Common myeloid progenitor, CD34-positive (primary cell): ENCODE data around the gene BLVRA.

Source experiments
- CTCF ChIA-PET: fragments of 350-600 bp; sonication (Branson Sonifier 250); formaldehyde crosslinking; loops from one replicate; lab custom pipeline; 2021; ENCODE audit warnings: antibody characterized with exemption; lab: Charles Lee
- POLR2A ChIA-PET: fragments of 350-600 bp; sonication (Branson Sonifier 250); formaldehyde crosslinking; loops from one replicate; lab custom pipeline; 2021; ENCODE audit warnings: antibody characterized with exemption; lab: Charles Lee
- DNase-seq, 3 donors: peaks; one replicate each; pipeline versions ENCODE4 v3.0.0 to v3.0.0-alpha.2; 2013
- H3K27ac ChIP-seq, 2 experiments: 1 replicate in 1 of 2; 2 replicates in 1 of 2; pipeline ENCODE4 v1.7.0; 2013; ENCODE audit warnings: inconsistent platforms in 2 of 2, low read length in 2 of 2, mild to moderate bottlenecking in 2 of 2, low read depth in 1 of 2, moderate library complexity in 1 of 2; ENCODE audit not compliant: severe bottlenecking in 2 of 2, insufficient read depth in 1 of 2, poor library complexity in 1 of 2
- H3K27me3 ChIP-seq, 5 experiments: replicated peaks in 2 of 5; 1 replicate in 3 of 5; 2 replicates in 2 of 5; pipeline versions ENCODE4 v1.6.1 to v1.7.0; 2013; ENCODE audit warnings: low read length in 4 of 5, mild to moderate bottlenecking in 2 of 5, moderate library complexity in 2 of 5, inconsistent platforms in 1 of 5; ENCODE audit not compliant: insufficient read depth in 5 of 5, control insufficient read depth in 4 of 5
- H3K36me3 ChIP-seq, 4 experiments: 1 replicate in 2 of 4; 2 replicates in 2 of 4; pipeline versions ENCODE4 v1.6.1 to v1.7.0; 2013; ENCODE audit warnings: low read length in 3 of 4, control low read depth in 1 of 4, mild to moderate bottlenecking in 1 of 4; ENCODE audit not compliant: control insufficient read depth in 4 of 4, insufficient read depth in 4 of 4
- H3K4me1 ChIP-seq, 4 experiments: 1 replicate in 3 of 4; 2 replicates in 1 of 4; pipeline versions ENCODE4 v1.6.1 to v1.7.1; 2013; ENCODE audit warnings: low read length in 3 of 4, mild to moderate bottlenecking in 3 of 4, control low read depth in 1 of 4, inconsistent platforms in 1 of 4, moderate library complexity in 1 of 4; ENCODE audit not compliant: control insufficient read depth in 4 of 4, insufficient read depth in 4 of 4; ENCODE audit errors: control extremely low read depth in 1 of 4
- H3K4me3 ChIP-seq, 7 experiments: 1 replicate in 4 of 7; 2 replicates in 3 of 7; pipeline versions ENCODE4 v1.5.1 to v1.7.0; 2013; ENCODE audit warnings: mild to moderate bottlenecking in 7 of 7, low read length in 6 of 7, moderate library complexity in 6 of 7, inconsistent platforms in 2 of 7, low read depth in 2 of 7, control low read depth in 1 of 7; ENCODE audit not compliant: insufficient read depth in 4 of 7, control insufficient read depth in 1 of 7; ENCODE audit errors: extremely low read depth in 1 of 7
- H3K9me3 ChIP-seq, 5 experiments: 1 replicate in 4 of 5; 2 replicates in 1 of 5; pipeline versions ENCODE4 v1.6.1 to v1.7.1; 2013; ENCODE audit warnings: low read length in 4 of 5, mild to moderate bottlenecking in 2 of 5, inconsistent platforms in 1 of 5, low read depth in 1 of 5, moderate library complexity in 1 of 5; ENCODE audit not compliant: control insufficient read depth in 4 of 5, insufficient read depth in 2 of 5; ENCODE audit errors: control extremely low read depth in 1 of 5
- WGBS: methylation state at CpG from one replicate; pipeline ENCODE4 v1.1.5; 2013; ENCODE audit not compliant: insufficient coverage; 5-methylcytosine and 5-hydroxymethylcytosine counted together

BLVRA gene

GRCh38 chr7:43761938-43762692, 3.6 kb downstream of the BLVRA start:
- no peak overlapping the region for H3K4me3 ChIP-seq
- POLR2A ChIA-PET, result interaction anchor here (0.5 to 0.6 kb wide), 2 partner anchors 16 to 829 kb away, joined by 3 read pairs; no protein-coding TSS in a partner anchor
- no peaks in the 10 kb centered on the region for H3K27me3 ChIP-seq
- H3K36me3 ChIP-seq, result no peaks in the 10 kb centered on the region
- CTCF ChIA-PET, result interaction anchor here (0.7 to 1.0 kb wide), 2 partner anchors 12 to 108 kb away, joined by 3 read pairs; no protein-coding TSS in a partner anchor
- H3K4me1 ChIP-seq, result peaks cover 8 to 60% (median 34%) of the 10 kb centered on the region in 4 experiments
- peak in 1 of 3 donors; percentile 17 for DNase-seq
- H3K9me3 ChIP-seq, result no peaks in the 10 kb centered on the region
- 25% methylated on average over 3 of the region's 5 CpGs for WGBS
- H3K27ac ChIP-seq, result no peak overlapping the region

GRCh38 chr7:43763183-43763582, 4.7 kb downstream of the BLVRA start:
- Histone ChIP-seq H3K4me3 (no peak overlapping the region), H3K4me1 (peaks cover 10 to 60% (median 30%) of the 10 kb centered on the region in 4 experiments), H3K36me3 (no peaks in the 10 kb centered on the region), H3K27ac (no peak overlapping the region), H3K9me3 (no peaks in the 10 kb centered on the region), H3K27me3 (no peaks in the 10 kb centered on the region)
- DNase-seq, result no peak
- 90% methylated on average over 2 of the region's 3 CpGs for WGBS
- CTCF ChIA-PET, result interaction anchor here (0.7 to 2.3 kb wide), 3 partner anchors 13 to 181 kb away, joined by 3 to 5 read pairs (median 3); partner anchors contain the start of gene STK17A
- POLR2A ChIA-PET, result no interaction called here

DNA sequence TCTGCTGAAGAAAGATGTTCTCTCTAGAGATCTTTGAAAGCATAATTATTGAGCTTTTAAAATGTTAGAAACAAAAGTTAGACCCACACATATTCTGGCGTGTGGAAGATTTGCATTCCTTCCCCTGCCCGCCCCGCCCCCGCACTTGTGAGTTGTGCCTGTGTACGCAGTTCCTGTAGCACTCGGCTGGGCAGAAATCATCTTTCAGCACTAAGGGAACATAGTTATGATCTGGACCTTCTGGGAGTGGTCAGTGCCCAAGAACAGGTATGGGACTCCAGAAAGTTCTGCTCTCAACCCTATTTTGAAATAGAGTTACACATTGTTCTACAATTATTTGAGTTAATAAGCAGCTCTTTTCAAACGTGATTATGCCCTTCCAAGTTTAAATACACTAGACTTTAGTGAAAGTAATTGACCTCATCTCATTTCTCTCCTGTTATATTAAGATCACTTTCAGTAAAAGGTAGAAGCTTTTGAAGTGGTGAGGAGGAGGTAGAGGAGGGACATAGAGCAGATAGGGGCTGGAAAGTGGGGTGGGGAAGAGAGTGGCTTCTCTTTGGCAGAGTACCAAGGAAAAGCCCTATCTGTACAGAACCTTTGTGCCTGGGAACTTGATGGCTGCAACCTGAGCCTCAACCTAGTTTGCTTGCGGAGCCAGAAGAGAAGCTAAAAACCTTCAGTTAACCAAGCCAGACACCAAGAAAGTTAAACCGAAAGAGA, 5.7 kb downstream of the BLVRA start:
- Histone ChIP-seq H3K4me1 (peaks cover 12 to 68% (median 34%) of the 10 kb centered on the region in 4 experiments), H3K27ac (peak overlapping the region; percentile 50 to 79), H3K36me3 (no peaks in the 10 kb centered on the region), H3K4me3 (peak overlapping the region in 5 of 7 experiments; percentile 32 to 73 (median 43)), H3K27me3 (no peaks in the 10 kb centered on the region), H3K9me3 (no peaks in the 10 kb centered on the region)
- DNase-seq, result peak in 2 of 3 donors; percentile 54 to 67
- ChIA-PET CTCF (interaction anchor here (1.3 to 2.3 kb wide), 2 partner anchors 27 to 182 kb away, joined by 3 to 5 read pairs; partner anchors contain the start of gene STK17A), POLR2A (no interaction called here)
- WGBS, result 11% methylated on average over 6 of the region's 9 CpGs

- ChIA-PET CTCF (interaction anchor here (2.3 kb wide), 1 partner anchor 182 kb away, joined by 5 read pairs; the partner anchor contains the start of gene STK17A), POLR2A (no interaction called here)
- H3K4me1 ChIP-seq, result peaks cover 12 to 70% (median 40%) of the 10 kb centered on the region in 4 experiments
- DNase-seq, result peak in 2 of 3 donors; percentile 73 to 82
- H3K27me3 ChIP-seq, result no peaks in the 10 kb centered on the region
- H3K27ac ChIP-seq, result peak overlapping the region; percentile 50 to 79
- peak overlapping the region in 3 of 7 experiments; percentile 43 to 73 (median 65) for H3K4me3 ChIP-seq
- no peaks in the 10 kb centered on the region for H3K36me3 ChIP-seq
- 76% methylated on average over 9 of the region's 10 CpGs for WGBS
- H3K9me3 ChIP-seq, result no peaks in the 10 kb centered on the region
Measured at GRCh38 chr7:43764807-43765491, 6.5 kb downstream of the BLVRA start.

DNA sequence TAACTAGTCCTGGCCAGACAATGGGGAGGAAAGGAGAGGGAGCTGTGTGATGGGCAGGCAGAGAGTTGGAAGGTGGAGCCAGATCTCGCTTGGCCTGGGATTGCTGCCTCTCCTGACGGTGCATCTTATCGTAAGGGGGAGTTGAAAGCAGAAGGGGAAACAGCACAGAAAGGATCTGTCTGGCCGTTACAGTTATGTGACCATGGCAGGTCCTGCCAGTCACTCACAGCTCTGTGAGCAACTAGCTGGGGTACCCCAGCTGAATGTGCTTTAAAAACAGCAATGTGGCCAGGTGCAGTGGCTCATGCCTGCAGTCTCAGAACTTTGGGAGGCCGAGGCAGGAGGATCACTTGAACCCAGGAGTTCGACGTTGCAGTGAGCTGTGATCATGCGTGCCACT, 8.1 kb downstream of the BLVRA start:
- peak overlapping the region in 1 of 7 experiments; percentile 40 for H3K4me3 ChIP-seq
- peak in 2 of 3 donors; percentile 59 to 71 for DNase-seq
- H3K4me1 ChIP-seq, result peaks cover 12 to 84% (median 43%) of the 10 kb centered on the region in 4 experiments
- POLR2A ChIA-PET, result no interaction called here
- peaks cover 0 to 2% (median 1%) of the 10 kb centered on the region in 4 experiments for H3K36me3 ChIP-seq
- 24% methylated on average over 6 of the region's 8 CpGs for WGBS
- H3K27me3 ChIP-seq, result no peaks in the 10 kb centered on the region
- no peaks in the 10 kb centered on the region for H3K9me3 ChIP-seq
- CTCF ChIA-PET, result interaction anchor here (0.6 to 1.9 kb wide), 2 partner anchors 22 to 72 kb away, joined by 3 to 5 read pairs; no protein-coding TSS in a partner anchor
- H3K27ac ChIP-seq, result peak overlapping the region in 1 of 2 experiments; percentile 63

DNA sequence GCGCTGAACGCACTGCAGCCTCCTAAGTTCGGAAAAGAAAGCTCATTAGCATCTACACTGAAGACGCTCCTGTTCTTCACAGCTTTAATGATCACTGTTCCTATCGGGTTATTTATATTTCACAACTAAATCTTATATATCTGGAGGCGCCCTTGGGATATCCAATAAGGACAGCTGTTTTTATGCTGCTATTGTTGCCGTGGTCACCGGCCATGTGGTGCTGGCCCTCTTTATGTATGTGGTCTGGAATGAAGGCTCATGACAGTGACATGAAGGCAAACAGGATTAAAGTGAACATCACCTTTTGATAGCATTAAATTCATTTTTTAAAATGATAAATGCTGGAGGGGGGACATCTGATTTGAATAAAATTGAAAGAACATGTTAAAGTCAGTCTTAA, 8.8 kb downstream of the BLVRA start:
- ChIA-PET CTCF (interaction anchor here (1.1 to 1.9 kb wide), 3 partner anchors 17 to 72 kb away, joined by 3 to 5 read pairs (median 5); no protein-coding TSS in a partner anchor), POLR2A (no interaction called here)
- no peaks in the 10 kb centered on the region for H3K9me3 ChIP-seq
- WGBS, result 100% methylated on average over 3 of the region's 8 CpGs
- no peak overlapping the region for H3K4me3 ChIP-seq
- peaks cover 0 to 10% (median 4%) of the 10 kb centered on the region in 4 experiments for H3K36me3 ChIP-seq
- H3K27me3 ChIP-seq, result no peaks in the 10 kb centered on the region
- peaks cover 12 to 85% (median 41%) of the 10 kb centered on the region in 4 experiments for H3K4me1 ChIP-seq
- no peak for DNase-seq
- H3K27ac ChIP-seq, result no peak overlapping the region
